ENCODE results near the gene BIRC6. TPM values are rescaled to one million over a fixed set of nuclear protein-coding genes. Genes with fewer than 3 reads are reported as not detected.

The BIRC6 gene
- total and polyA plus RNA-seq, 2 of the 8 experiments (the other 6 are each of a cell fraction or from before 2014, with no cell fraction given): 32.5 to 69.5 TPM

DNA sequence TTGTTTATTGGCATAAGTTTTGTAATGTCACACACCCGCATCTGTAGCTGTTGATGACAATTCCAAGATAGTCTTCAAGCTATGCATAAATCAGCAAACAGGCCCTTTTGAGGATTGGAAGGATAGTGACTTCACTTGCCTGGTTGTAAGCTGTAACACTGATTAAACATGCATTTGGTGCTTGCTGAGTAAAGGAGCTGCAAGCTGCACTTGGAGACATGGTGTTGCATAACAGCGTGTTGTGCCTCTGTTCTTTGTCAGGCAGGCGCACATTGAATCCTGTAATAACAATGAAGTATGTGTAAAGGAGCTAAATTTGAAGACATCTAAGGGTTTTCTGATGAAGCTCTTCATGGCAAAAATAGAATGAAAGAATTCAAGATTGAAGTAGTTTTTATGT, 202.3 kb downstream of the BIRC6 start:
- 94% methylated on average over 3 of the region's 3 CpGs; no CpG with 5 or more reads in 1 of the 2 experiments for WGBS, 2 experiments (ENCODE audit: extremely low coverage in 1 of 2, insufficient coverage in 1 of 2, insufficient read length in 1 of 2, insufficient replicate concordance in 2 of 2, low coverage in 1 of 2, low lambda C conversion rate in 2 of 2, missing lambda C conversion rate in 1 of 2)
- TF ChIP-seq RAD21 (IDR thresholded peaks at IDR 0.05 in 1 of 2, conservative IDR thresholded peaks at IDR 0.05 in 1 of 2; ENCODE audit: low read depth in 2 of 2, low read length in 2 of 2): no peak
- 0 out of 2 replicates have a peak, but pooled peaks have one; percentile 12 for TF ChIP-seq CEBPB (IDR thresholded peaks at IDR 0.05; ENCODE audit: low read depth, low read length)
- no peak overlapping the region for H2BK120ac ChIP-seq (replicated peaks; ENCODE audit: low read depth, low read length)
- H3K27me3 ChIP-seq (replicated peaks in 1 of 4; ENCODE audit: control insufficient read depth in 3 of 4, extremely low read depth in 1 of 4, insufficient read depth in 3 of 4, low read length in 3 of 4): no peaks in the 10 kb centered on the region
- no peaks in the 10 kb centered on the region for H3K79me1 ChIP-seq (ENCODE audit: low read depth, low read length)
- H3K18ac ChIP-seq (ENCODE audit: extremely low read depth, low read length): no peak overlapping the region
- H3K4me3 ChIP-seq (ENCODE audit: extremely low read depth in 1 of 4, insufficient read depth in 2 of 4, low read depth in 3 of 4, low read length in 4 of 4): no peak overlapping the region
- no peak overlapping the region for H3K9ac ChIP-seq (replicated peaks in 1 of 4; ENCODE audit: extremely low read depth in 1 of 4, low read depth in 3 of 4, low read length in 3 of 4)
- H3K4me1 ChIP-seq (replicated peaks in 1 of 4; ENCODE audit: control insufficient read depth in 3 of 4, insufficient read depth in 4 of 4, low read length in 3 of 4): no peaks in the 10 kb centered on the region
- FAIRE-seq (no peak), DNase-seq (ENCODE audit: low read depth in 1 of 2, low spot score in 2 of 2) (no peak)
- no peak overlapping the region for H3K27ac ChIP-seq (ENCODE audit: low read depth, low read length)
- H4K5ac ChIP-seq (ENCODE audit: insufficient read length, low read depth, low read length): no peak overlapping the region
- H2BK20ac ChIP-seq (ENCODE audit: low read length): no peak overlapping the region
- H3K23me2 ChIP-seq (ENCODE audit: low read depth, low read length): no peaks in the 10 kb centered on the region
- no peak overlapping the region for H4K8ac ChIP-seq (ENCODE audit: extremely low read depth, insufficient read depth, low read length)
- no peak overlapping the region for H2BK5ac ChIP-seq (ENCODE audit: low read depth, low read length)
- no peak overlapping the region for H3K4ac ChIP-seq (replicated peaks; ENCODE audit: insufficient read length, low read depth, low read length)
- no peak overlapping the region for H3K23ac ChIP-seq (ENCODE audit: insufficient read length)
- H3K79me2 ChIP-seq (ENCODE audit: control insufficient read depth in 1 of 2, insufficient read depth in 2 of 2, low read length in 2 of 2): no peaks in the 10 kb centered on the region
- no peaks in the 10 kb centered on the region for H4K20me1 ChIP-seq (replicated peaks in 1 of 2; ENCODE audit: control insufficient read depth in 1 of 2, insufficient read depth in 2 of 2, low read length in 2 of 2)
- ChIA-PET CTCF (ENCODE audit: partially characterized antibody) (interaction anchor here (0.6 to 1.1 kb wide), 2 partner anchors 63 to 545 kb away, joined by 3 read pairs; no protein-coding TSS in a partner anchor), POLR2A (ENCODE audit: partially characterized antibody) (interaction anchor here (0.7 to 1.5 kb wide), 2 partner anchors 11 to 140 kb away, joined by 3 to 4 read pairs; no protein-coding TSS in a partner anchor)
- no peak overlapping the region for H3K56ac ChIP-seq (replicated peaks; ENCODE audit: insufficient read length, low read depth, low read length)
- H2AK5ac ChIP-seq (ENCODE audit: low read depth, low read length): no peak overlapping the region
- no peak overlapping the region for H2BK15ac ChIP-seq (ENCODE audit: low read length)
- no peak overlapping the region for H3K14ac ChIP-seq (ENCODE audit: insufficient read length)
- H2BK12ac ChIP-seq (ENCODE audit: low read depth, low read length): no peak overlapping the region
- H3K4me2 ChIP-seq (ENCODE audit: insufficient read depth in 1 of 2, low read depth in 2 of 2, low read length in 2 of 2): no peak overlapping the region
- peaks cover 0 to 3% (median 0%) of the 10 kb centered on the region in 4 experiments; a peak in 2 of 8 replicates for H3K36me3 ChIP-seq (ENCODE audit: control insufficient read depth in 2 of 4, insufficient read depth in 4 of 4, low read length in 3 of 4)
- H4K91ac ChIP-seq (replicated peaks; ENCODE audit: insufficient read length, low read length): no peak overlapping the region
- no peaks in the 10 kb centered on the region for H3K9me3 ChIP-seq (ENCODE audit: insufficient read depth in 2 of 2, low read depth in 1 of 2, low read length in 1 of 2)
- no peak overlapping the region for H2AFZ ChIP-seq (ENCODE audit: low read length)

Data from H1 (cell line).